RWPE2 (cell line): Measurements from ENCODE around the gene AXDND1.

Source experiments
- ATAC-seq: fragments of 200-7000 bp; cut with Tn5 transposase; 3 replicates; pipeline ENCODE4 v1.9.1; 2021; ENCODE audit warnings: low read depth
- DNase-seq: peaks from one replicate; pipeline ENCODE4 v3.0.0-alpha.2; 2020; ENCODE audit warnings: low spot score
- H3K27ac ChIP-seq: fragments of 450-650 bp; 2 replicates; pipeline ENCODE4 v1.5.1; 2017; ENCODE audit warnings: mild to moderate bottlenecking; ENCODE audit not compliant: poor library complexity, severe bottlenecking
- H3K27me3 ChIP-seq: fragments of 250-450 bp; sonication (Bioruptor Pico); 2 replicates; pipeline ENCODE4 v1.5.1; 2021; ENCODE audit warnings: mild to moderate bottlenecking, moderate library complexity; ENCODE audit not compliant: insufficient read depth, poor library complexity, severe bottlenecking
- H3K36me3 ChIP-seq: fragments of 250-450 bp; sonication (Bioruptor Pico); 2 replicates; pipeline ENCODE4 v1.5.1; 2020; ENCODE audit warnings: low read depth, mild to moderate bottlenecking, moderate library complexity
- H3K4me1 ChIP-seq: fragments of 250-450 bp; sonication (Bioruptor Pico); 2 replicates; pipeline ENCODE4 v1.5.1; 2021; ENCODE audit warnings: mild to moderate bottlenecking, moderate library complexity; ENCODE audit not compliant: insufficient read depth, poor library complexity, severe bottlenecking
- H3K4me3 ChIP-seq: fragments of 250-450 bp; sonication (Bioruptor Pico); 2 replicates; pipeline ENCODE4 v1.5.1; 2021; ENCODE audit warnings: mild to moderate bottlenecking, moderate library complexity; ENCODE audit not compliant: severe bottlenecking
- H3K9me3 ChIP-seq: fragments of 250-450 bp; sonication (Bioruptor Pico); 2 replicates; pipeline ENCODE4 v1.5.1; 2021; ENCODE audit warnings: mild to moderate bottlenecking, moderate library complexity; ENCODE audit not compliant: severe bottlenecking
- TF ChIP-seq, protein P1 (sequence below): fragments of 450-650 bp; IDR thresholded peaks from one replicate; pipeline ENCODE4 v1.5.1; 2017; ENCODE audit warnings: mild to moderate bottlenecking, moderate library complexity; ENCODE audit not compliant: poor library complexity, severe bottlenecking

AXDND1 gene

DNA sequence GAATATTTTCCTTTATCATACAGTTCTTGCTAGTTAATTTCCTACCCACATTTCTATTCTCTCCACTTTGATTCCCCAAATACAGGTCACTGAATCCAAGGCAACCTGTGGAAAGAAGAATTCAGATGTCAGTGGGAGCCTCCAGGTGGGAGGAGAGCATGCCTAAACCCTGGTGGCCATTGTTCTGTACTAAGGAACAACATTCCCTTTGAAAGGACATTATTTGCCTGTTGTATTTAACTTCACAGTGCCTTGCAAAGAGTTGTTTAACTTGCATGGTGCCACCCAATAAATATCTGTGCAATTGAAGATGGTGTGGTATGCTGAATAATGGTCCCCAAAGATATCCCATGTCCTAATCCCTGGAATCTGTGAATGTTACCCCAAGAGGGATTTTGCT is 188.7 kb downstream of the AXDND1 start:
- DNase-seq = no peak
- no peaks in the 10 kb centered on the region for H3K36me3 ChIP-seq
- TF ChIP-seq, protein P1, sequence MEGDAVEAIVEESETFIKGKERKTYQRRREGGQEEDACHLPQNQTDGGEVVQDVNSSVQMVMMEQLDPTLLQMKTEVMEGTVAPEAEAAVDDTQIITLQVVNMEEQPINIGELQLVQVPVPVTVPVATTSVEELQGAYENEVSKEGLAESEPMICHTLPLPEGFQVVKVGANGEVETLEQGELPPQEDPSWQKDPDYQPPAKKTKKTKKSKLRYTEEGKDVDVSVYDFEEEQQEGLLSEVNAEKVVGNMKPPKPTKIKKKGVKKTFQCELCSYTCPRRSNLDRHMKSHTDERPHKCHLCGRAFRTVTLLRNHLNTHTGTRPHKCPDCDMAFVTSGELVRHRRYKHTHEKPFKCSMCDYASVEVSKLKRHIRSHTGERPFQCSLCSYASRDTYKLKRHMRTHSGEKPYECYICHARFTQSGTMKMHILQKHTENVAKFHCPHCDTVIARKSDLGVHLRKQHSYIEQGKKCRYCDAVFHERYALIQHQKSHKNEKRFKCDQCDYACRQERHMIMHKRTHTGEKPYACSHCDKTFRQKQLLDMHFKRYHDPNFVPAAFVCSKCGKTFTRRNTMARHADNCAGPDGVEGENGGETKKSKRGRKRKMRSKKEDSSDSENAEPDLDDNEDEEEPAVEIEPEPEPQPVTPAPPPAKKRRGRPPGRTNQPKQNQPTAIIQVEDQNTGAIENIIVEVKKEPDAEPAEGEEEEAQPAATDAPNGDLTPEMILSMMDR = no peak
- no peaks in the 10 kb centered on the region for H3K9me3 ChIP-seq
- no peak overlapping the region for H3K27ac ChIP-seq
- no peak for ATAC-seq
- no peak overlapping the region for H3K4me3 ChIP-seq
- H3K27me3 ChIP-seq = peaks cover 4% of the 10 kb centered on the region
- no peaks in the 10 kb centered on the region for H3K4me1 ChIP-seq

DNA sequence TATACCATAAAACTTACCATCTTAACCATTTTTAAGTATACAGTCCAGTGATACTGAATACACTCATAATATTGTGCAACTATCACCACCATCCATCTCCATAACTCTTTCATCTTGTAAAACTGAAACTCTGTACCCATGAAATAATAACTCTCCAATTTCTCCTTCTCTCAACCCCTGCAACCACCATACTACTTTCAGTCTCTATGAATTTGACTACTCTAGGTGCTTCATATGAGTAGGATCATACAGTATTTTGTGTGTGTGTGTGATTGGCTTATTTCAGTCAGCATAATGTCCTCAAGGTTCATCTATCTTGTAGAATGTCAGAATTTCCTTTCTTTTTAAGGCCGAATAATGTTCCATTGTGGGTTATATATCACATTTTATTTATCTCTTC is 192.3 kb downstream of the AXDND1 start:
- TF ChIP-seq, protein P1 = no peak
- Histone ChIP-seq H3K27ac (no peak overlapping the region), H3K4me1 (no peaks in the 10 kb centered on the region), H3K9me3 (no peaks in the 10 kb centered on the region), H3K4me3 (no peak overlapping the region), H3K36me3 (no peaks in the 10 kb centered on the region), H3K27me3 (peaks cover 4% of the 10 kb centered on the region)
- DNase-seq (no peak), ATAC-seq (no peak)

DNA sequence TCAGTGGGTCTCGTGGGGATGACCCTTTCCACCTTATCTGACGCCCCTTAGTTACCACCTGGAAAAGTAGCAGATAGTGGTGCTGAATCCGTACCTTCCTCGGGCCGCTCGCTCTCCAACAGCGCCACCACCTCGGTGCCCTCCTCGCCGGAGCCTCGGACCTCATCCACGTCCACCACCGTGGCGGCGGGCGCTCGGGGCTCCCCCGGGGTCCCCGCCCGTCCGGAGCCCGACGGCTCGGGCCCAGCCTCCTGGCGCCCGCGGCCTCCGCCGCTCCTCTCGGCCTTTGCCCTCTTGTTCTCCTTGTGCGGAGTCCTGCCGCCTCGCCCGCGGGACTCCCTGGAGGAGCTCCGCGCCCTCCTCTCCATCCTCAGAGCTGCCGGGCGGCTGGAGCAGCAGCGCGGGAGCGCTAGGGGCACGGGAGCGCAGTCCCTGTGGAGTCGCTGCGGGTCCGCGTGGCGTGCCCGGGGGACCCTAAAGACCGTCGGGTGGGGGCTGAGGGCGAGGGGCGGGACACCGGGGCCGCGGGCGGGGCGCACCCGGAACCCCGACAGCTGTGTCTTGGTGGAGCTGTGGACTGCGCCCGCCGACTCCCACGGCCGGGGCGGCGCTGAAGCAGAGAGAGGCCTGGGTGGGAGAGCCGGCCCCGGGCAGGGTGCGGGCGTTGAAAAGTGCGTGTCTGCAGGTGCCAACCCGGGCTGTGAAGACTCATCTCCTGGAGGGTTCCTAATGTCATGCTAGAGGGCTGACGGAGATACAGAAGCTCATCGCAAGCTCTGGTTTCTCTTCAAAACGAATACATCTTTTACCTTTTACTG is 209.9 kb downstream of the AXDND1 start, which contains the start of gene NPHS2:
NPHS2 (minus strand) TSS at position 452 of the 818 bp plus-strand sequence; CDS start at position 368, 84 bp downstream.
- H3K36me3 ChIP-seq = no peaks in the 10 kb centered on the region
- H3K27me3 ChIP-seq = peaks cover 63% of the 10 kb centered on the region
- no peaks in the 10 kb centered on the region for H3K9me3 ChIP-seq
- no peaks in the 10 kb centered on the region for H3K4me1 ChIP-seq
- TF ChIP-seq, protein P1 = no peak
- peak; percentile 27; the same call in 1 of the 3 replicates for ATAC-seq
- H3K27ac ChIP-seq = no peak within 1 kb of the TSS
- DNase-seq = no peak
- no peak within 1 kb of the TSS for H3K4me3 ChIP-seq

DNA sequence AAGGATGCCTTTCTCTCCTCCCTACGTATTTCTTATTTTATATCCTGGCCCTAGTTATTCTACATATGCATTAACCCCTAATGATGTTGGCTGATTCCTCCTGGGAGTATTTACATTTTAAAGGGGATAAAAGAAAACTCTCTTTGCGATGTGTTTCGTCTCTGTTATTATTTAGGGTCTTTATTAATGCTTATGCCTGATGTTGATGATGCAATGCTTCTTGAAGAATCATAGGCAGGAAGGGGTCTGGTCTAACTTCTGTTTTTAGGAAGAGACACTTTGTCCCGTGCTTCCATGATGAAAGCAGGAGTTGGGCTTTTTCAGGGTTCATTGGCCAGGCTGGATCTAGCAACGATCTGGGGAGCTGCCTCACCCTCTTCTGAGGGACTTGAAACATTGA is 210.7 kb downstream of the AXDND1 start:
- DNase-seq (no peak), ATAC-seq (no peak)
- Histone ChIP-seq H3K27ac (no peak overlapping the region), H3K4me3 (no peak overlapping the region), H3K4me1 (no peaks in the 10 kb centered on the region), H3K36me3 (no peaks in the 10 kb centered on the region), H3K9me3 (no peaks in the 10 kb centered on the region), H3K27me3 (peaks cover 61% of the 10 kb centered on the region)
- TF ChIP-seq, protein P1 = no peak

DNA sequence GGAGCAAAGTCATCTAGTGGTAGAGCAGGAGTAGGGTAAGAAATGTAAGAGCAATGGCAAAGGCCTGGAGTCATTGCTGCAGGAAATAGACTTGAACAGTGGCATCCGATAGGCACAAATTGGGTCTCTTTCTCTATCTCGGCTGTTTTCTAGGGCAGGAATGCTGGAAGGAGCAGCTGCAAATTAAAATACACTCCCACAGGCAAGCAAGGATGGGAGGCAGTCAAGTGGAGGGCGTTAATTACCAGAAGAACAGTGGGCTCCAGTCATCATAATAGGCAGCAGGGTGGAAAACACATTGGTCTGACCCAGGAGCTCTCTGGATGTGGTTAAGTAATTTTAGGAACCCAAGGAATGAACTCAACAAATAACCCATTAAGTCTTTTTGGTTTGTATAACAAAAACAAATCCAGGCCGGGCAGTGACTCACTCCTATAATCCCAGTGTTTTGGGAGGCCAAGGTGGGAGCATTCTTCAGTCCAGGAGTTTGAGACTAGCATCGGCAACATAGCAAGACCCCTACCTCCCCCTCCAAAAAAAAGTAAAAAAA is 218.1 kb downstream of the AXDND1 start:
- DNase-seq (no peak), ATAC-seq (no peak)
- no peaks in the 10 kb centered on the region for H3K36me3 ChIP-seq
- no peaks in the 10 kb centered on the region for H3K9me3 ChIP-seq
- H3K4me1 ChIP-seq = no peaks in the 10 kb centered on the region
- H3K27ac ChIP-seq = no peak overlapping the region
- H3K4me3 ChIP-seq = no peak overlapping the region
- peaks cover 24% of the 10 kb centered on the region for H3K27me3 ChIP-seq
- TF ChIP-seq, protein P1 = no peak
